Embryonic facial prominence (tissue), 1 donor: Measurements from ENCODE around the gene UVSSA.
"Not testable (repeated sequence)": the region's sequence is repeated elsewhere in the genome, so short reads cannot be mapped to it uniquely, and the experiment has no call there.

Source experiments
- DNase-seq: peaks from one replicate; pipeline ENCODE4 v3.0.0-alpha.2; 2016; ENCODE audit errors: extremely low spot score

The UVSSA gene

DNA sequence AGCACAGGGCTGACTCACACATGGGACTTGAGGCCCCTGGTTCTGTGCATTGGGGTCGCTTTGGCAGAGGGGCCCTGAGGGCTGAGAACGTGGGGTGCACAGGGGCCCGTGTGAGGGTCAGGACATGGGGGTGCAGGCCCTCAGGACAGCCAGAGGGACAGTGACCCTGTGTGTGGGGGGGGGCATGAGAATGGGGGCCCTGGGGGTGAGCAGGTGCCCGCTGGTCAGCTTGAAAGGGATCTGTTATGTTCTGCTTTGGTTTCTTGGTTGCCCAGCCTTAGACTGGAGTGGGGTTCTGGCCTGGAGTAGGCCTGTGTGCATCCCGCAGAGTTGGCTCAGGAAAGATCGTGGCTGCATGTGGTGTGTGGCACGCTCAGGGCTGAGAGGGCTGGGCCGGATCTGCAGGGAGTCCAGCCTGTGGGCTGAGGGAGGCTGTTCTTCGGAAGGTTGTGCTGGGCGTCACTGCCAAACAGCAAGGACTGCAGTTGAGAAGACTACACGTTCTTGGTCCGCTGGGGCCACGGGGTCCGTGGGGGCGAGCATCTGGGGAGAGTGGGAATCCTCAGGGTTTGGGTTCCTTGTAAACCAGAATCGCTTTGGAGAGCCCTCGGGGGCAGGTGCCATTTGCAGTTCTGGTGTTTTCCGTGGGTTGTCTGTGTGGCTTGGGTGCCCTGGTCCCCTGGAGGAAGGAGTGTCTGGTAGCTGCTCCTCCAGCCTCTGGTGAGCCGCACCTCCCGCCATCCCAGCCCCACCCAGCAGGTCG is 15.2 kb upstream of the UVSSA start:
- no peak for DNase-seq

- no peak for DNase-seq
These were observed 14.3 kb upstream of the UVSSA start for GRCh38 chr4:1332686-1333085.

DNA sequence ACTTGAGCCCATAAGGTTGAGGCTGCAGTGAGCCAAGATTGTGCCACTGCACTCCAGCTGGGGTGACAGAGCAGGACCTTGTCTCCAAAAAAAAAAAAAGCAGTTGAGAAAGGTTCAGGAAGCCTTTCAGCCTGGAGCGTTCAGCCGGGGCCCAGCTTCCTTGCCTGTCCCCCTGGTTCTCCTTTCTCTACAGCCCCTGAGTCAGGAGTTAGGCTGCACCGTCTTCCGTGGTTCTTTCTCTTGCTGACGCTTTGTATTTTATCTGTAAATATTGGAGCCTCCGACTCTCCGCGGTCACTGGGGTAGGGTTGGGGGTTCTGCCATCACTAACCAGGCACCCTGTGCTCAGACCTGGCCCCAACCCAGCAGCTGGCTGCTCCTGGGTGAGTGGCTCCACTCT is 13.8 kb upstream of the UVSSA start:
- no peak for DNase-seq

DNA sequence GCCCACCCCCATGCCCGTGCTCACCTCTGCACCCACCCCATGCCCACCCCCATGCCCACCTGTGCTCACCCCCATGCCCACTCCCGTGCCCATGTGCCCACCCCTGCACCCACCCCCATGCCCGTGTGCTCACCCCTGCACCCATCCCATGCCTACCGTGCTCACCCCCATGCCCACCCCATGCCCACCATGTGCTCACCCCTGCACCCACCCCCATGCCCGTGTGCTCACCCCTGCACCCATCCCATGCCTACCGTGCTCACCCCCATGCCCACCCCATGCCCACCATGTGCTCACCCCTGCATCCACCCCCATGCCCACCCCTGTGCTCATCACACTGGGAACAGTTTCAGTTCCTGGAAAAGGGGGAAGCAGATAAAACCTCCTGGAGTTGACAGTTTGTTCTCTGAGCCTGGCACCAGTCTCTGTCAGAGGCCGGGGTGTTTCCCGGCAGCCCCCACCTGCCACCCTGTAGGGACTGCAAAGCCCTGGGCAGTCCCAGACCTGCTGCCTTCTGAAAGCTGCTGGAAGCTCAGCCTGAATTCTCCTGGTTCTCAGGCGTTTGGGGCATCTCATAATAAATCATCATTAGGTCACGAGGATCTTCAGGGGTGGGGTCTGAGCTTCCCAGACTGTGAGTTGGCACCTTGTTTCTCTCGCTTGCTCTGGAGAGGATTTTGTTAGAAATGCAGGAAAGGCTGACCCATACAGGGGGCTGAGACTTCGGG is 13.0 kb upstream of the UVSSA start:
- not testable (repeated sequence) for DNase-seq

- no peak for DNase-seq
These were observed 12.5 kb upstream of the UVSSA start for GRCh38 chr4:1334579-1334895.

GRCh38 chr4:1335193-1335883 is 11.7 kb upstream of the UVSSA start:
- not testable (repeated sequence) for DNase-seq

DNA sequence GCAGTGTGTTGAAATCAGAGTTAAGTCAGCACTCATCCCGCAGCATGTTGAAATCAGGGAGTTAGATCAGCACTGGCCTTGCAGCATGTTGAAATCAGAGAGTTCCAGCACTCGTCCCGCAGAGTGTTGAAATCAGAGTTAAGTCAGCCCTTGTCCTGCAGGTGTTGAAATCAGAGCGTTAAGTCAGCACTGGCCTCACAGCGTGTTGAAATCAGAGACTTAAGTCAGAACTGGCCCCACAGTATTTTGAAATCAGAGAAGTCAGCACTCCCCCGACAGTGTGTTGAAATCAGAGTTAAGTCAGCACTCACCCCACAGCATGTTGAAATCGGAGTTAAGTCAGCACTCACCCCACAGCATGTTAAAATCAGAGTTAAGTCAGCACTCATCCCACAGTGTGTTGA is 10.9 kb upstream of the UVSSA start:
- DNase-seq = no peak

DNA sequence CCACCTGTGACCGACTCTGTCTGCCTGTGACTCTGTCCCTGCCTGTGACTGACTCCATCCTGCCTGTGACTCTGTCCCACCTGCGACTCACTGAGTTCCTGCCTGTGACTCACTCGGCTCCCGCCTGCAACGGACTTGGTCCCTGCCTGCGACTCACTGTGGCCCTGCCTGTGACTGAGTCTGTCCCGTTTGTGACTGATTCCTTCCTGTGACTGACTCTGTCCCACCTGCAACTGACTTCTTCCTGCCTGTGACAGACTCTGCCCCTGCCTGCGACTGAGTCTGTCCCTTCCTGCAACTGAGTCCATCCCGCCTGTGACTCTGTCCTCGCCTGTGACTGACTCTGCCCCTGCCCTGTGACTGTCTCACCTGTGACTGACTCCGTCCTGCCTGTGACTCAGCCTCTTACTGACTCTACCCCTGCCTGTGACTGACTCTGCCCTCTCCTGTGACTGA is 9.6 kb upstream of the UVSSA start:
- DNase-seq = no peak

- DNase-seq = no peak
These were observed 8.9 kb upstream of the UVSSA start for GRCh38 chr4:1337951-1338751.

- DNase-seq = no peak
These were observed 8.1 kb upstream of the UVSSA start for GRCh38 chr4:1338752-1339414.

- no peak for DNase-seq
These were observed 7.5 kb upstream of the UVSSA start for GRCh38 chr4:1339489-1339888.

DNA sequence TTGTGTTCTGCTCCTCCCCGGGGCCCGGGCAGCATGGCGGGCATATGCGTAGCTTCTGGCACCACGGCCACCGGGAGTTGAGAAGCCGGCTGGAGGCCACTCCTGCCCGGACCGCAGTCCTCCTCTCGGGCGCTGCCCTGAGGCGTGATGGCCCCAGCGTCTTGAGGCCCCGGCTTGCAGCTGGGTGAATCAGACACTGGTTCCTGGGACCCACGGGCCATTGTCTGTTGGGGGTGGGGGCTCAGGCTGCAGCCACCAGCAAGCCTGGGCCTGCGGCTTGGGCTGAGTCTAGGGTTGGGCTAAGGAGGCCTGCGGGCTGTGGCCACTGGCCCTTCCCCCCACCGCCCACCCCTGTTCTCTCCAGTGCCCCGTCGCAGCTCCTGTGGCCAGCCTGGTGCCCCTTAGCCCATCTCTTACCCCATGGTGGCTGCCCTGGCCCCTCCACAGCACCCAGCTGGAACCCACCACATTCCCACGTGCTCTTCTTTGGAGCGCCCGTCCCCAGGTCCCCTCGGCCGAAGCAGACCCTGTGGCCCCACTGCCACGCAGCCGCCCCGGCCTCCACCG is 6.7 kb upstream of the UVSSA start:
- no peak for DNase-seq

- DNase-seq = no peak
These were observed 6.1 kb upstream of the UVSSA start for GRCh38 chr4:1340861-1341260.

GRCh38 chr4:1342003-1342402 is 5.0 kb upstream of the UVSSA start:
- DNase-seq = no peak

- no peak for DNase-seq
These were observed 2.3 kb upstream of the UVSSA start for GRCh38 chr4:1344696-1345095.

DNA sequence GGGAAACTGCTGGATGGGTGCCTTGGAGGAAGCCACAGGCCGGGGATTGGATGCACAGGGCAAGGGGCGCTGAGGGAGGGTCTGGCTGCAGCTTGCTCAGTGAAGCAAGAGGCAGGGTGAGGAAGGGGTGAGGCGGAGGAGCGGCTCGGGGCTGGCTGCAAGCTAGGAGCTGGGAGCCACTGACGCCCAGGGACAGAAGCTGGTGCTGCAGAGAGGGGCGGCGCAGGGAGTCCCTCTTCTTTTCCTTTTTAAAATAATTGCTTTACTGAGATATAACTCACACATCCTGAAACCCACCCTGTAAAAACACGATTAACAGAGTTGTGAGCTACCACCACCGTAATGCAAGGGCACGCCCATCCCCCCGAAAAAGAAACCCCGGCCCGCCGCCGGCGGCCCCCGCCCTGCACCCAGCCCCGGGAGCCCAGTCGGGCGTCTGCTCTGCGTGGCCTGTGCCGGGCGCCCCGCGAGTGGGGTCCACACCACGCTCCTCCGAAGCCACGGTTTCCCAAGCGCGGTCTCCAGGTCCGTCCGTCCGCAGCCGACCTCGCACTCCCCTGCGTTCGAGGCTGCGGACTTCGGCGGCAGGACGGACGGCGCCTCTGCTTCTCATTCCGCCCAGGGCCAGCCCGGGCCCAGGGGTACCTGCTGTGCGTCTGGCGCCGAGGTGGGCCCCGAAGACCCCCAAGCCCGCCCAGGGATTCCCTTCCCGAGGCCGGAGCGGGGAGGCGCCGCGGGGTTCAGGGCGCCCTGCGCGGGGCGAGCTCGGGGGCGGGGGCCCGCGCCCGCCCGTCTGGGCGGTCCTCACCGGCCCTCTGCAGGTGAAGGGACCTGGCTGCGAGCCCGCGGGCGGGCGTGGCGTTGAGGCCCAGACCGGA is 866 bp upstream of the UVSSA start:
- DNase-seq = no peak

- DNase-seq = peak; percentile 25
These were observed 429 bp downstream of the UVSSA start for GRCh38 chr4:1347410-1347864.

GRCh38 chr4:1348014-1348513 is 1.1 kb downstream of the UVSSA start:
- DNase-seq = no peak

GRCh38 chr4:1348746-1349145 is 1.7 kb downstream of the UVSSA start:
- no peak for DNase-seq
